Measurements from ENCODE around the gene NBPF1. TPM values are rescaled to one million over a fixed set of nuclear protein-coding genes. Genes with fewer than 3 reads are reported as not detected.
"Not testable (repeated sequence)": the region's sequence is repeated elsewhere in the genome, so short reads cannot be mapped to it uniquely, and the experiment has no call there.

NBPF1 gene
- total and polyA plus RNA-seq, 3 donors from 2014 or later, result 75.6 to 109 (median 93.9) TPM

GRCh38 chr1:16535898-16536297 lies 77.5 kb downstream of the NBPF1 start:
- WGBS, 2 donors, result 46 to 60% methylated on average over 21 to 22 of the region's 22 CpGs
- peak overlapping the region in 1 of 2 donors; percentile 21 for H3K4me3 ChIP-seq

GRCh38 chr1:16535487-16535886 lies 77.9 kb downstream of the NBPF1 start:
- H3K27ac ChIP-seq; H3K27me3 ChIP-seq; H3K36me3 ChIP-seq (ENCODE audit: low read depth, missing control alignments); DNase-seq; intact Hi-C loops (cut with DNase I; ENCODE audit: low total_unique reads); H3K9me3 ChIP-seq; H3K4me1 ChIP-seq: not testable (repeated sequence)
- H3K4me3 ChIP-seq, result peak overlapping the region in 1 of 2 donors; percentile 21
- 21 to 39% methylated on average over 23 to 34 of the region's 34 CpGs for WGBS, 2 donors

More at GRCh38 chr1:16535898-16536297, 77.5 kb downstream of the NBPF1 start:
- intact Hi-C loops (cut with DNase I; ENCODE audit: low total_unique reads); H3K36me3 ChIP-seq (ENCODE audit: low read depth, missing control alignments); H3K27ac ChIP-seq; DNase-seq; H3K27me3 ChIP-seq; H3K9me3 ChIP-seq; H3K4me1 ChIP-seq: not testable (repeated sequence)

GRCh38 chr1:16534829-16535456 lies 78.4 kb downstream of the NBPF1 start:
- H3K4me3 ChIP-seq, result peak overlapping the region in 1 of 2 donors; percentile 21
- H3K4me1 ChIP-seq; H3K36me3 ChIP-seq (ENCODE audit: low read depth, missing control alignments); H3K27ac ChIP-seq; intact Hi-C loops (cut with DNase I; ENCODE audit: low total_unique reads); H3K27me3 ChIP-seq; H3K9me3 ChIP-seq: not testable (repeated sequence)
- WGBS, 2 donors, result 0 to 8% methylated on average over 12 to 27 of the region's 43 CpGs
- peak; percentile 61 for DNase-seq

GRCh38 chr1:16534239-16534828 lies 79.0 kb downstream of the NBPF1 start:
- H3K27me3 ChIP-seq; H3K4me1 ChIP-seq; DNase-seq; H3K36me3 ChIP-seq (ENCODE audit: low read depth, missing control alignments); intact Hi-C loops (cut with DNase I; ENCODE audit: low total_unique reads); H3K27ac ChIP-seq; H3K4me3 ChIP-seq; H3K9me3 ChIP-seq: not testable (repeated sequence)
- WGBS, 2 donors, result 9 to 11% methylated on average over 23 to 33 of the region's 44 CpGs

- WGBS, 2 donors, result 10 to 28% methylated on average over 16 to 32 of the region's 32 CpGs
- H3K27me3 ChIP-seq; intact Hi-C loops (cut with DNase I; ENCODE audit: low total_unique reads): not testable (repeated sequence)
These were observed 81.0 kb downstream of the NBPF1 start for GRCh38 chr1:16532235-16532991.

GRCh38 chr1:16528338-16528737 lies 85.0 kb downstream of the NBPF1 start:
- H3K4me3 ChIP-seq; H3K36me3 ChIP-seq (ENCODE audit: low read depth, missing control alignments); DNase-seq; H3K9me3 ChIP-seq; intact Hi-C loops (cut with DNase I; ENCODE audit: low total_unique reads); H3K27me3 ChIP-seq; H3K4me1 ChIP-seq; H3K27ac ChIP-seq: not testable (repeated sequence)
- WGBS, 2 donors, result 80 to 92% methylated on average over 3 of the region's 3 CpGs

More at GRCh38 chr1:16532235-16532991, 81.0 kb downstream of the NBPF1 start:
- H3K27ac ChIP-seq; H3K4me1 ChIP-seq; H3K9me3 ChIP-seq; H3K4me3 ChIP-seq; H3K36me3 ChIP-seq (ENCODE audit: low read depth, missing control alignments): not testable (repeated sequence)
- peak; percentile 70 for DNase-seq

- H3K9me3 ChIP-seq; H3K4me3 ChIP-seq; intact Hi-C loops (cut with DNase I; ENCODE audit: low total_unique reads); H3K27ac ChIP-seq; DNase-seq; H3K27me3 ChIP-seq; H3K4me1 ChIP-seq; H3K36me3 ChIP-seq (ENCODE audit: low read depth, missing control alignments): not testable (repeated sequence)
These were observed 87.6 kb downstream of the NBPF1 start for GRCh38 chr1:16525769-16526168.

GRCh38 chr1:16521679-16522078 lies 91.7 kb downstream of the NBPF1 start:
- DNase-seq; H3K27me3 ChIP-seq; H3K9me3 ChIP-seq; H3K36me3 ChIP-seq (ENCODE audit: low read depth, missing control alignments); H3K27ac ChIP-seq; intact Hi-C loops (cut with DNase I; ENCODE audit: low total_unique reads); H3K4me1 ChIP-seq; H3K4me3 ChIP-seq: not testable (repeated sequence)
- WGBS, 2 donors, result 62 to 66% methylated on average over 5 of the region's 5 CpGs
